Measurements from ENCODE around the gene CHRNB4. TPM values are rescaled to one million over a fixed set of nuclear protein-coding genes. Genes with fewer than 3 reads are reported as not detected.

Gene CHRNB4
- total RNA-seq, 4 donors from 2014 or later, result 0.21 to 0.69 TPM; not detected in 2

GRCh38 chr15:78679089-78679511 lies 38.1 kb upstream of the CHRNB4 start:
- H3K27ac ChIP-seq, result no peak overlapping the region
- H3K4me3 ChIP-seq, result no peak overlapping the region
- H3K4me1 ChIP-seq, result no peaks in the 10 kb centered on the region
- no peaks in the 10 kb centered on the region for H3K27me3 ChIP-seq
- H3K36me3 ChIP-seq, result no peaks in the 10 kb centered on the region
- TF ChIP-seq POLR2A (IDR thresholded peaks at IDR 0.05) (no peak), CTCF (IDR thresholded peaks at IDR 0.05) (no peak)
- H3K9me3 ChIP-seq, result no peaks in the 10 kb centered on the region
- DNase-seq, result no peak
- intact Hi-C loops (cut with DNase I; ENCODE audit: low total_unique reads), result no loop called here

- peaks cover 0 to 6% of the 10 kb centered on the region in 2 donors for H3K4me1 ChIP-seq
- no peaks in the 10 kb centered on the region for H3K36me3 ChIP-seq
- no peaks in the 10 kb centered on the region for H3K9me3 ChIP-seq
- H3K27me3 ChIP-seq, result no peaks in the 10 kb centered on the region
- intact Hi-C loops (cut with DNase I; ENCODE audit: low total_unique reads), result no loop called here
- TF ChIP-seq CTCF (IDR thresholded peaks at IDR 0.05), result no peak
- no peak for TF ChIP-seq POLR2A (IDR thresholded peaks at IDR 0.05)
- no peak for DNase-seq
- no peak overlapping the region for H3K27ac ChIP-seq
- H3K4me3 ChIP-seq, result no peak overlapping the region
Measured at GRCh38 chr15:78676424-78677110, 35.6 kb upstream of the CHRNB4 start.

- no peak for DNase-seq
- Histone ChIP-seq H3K27me3 (no peaks in the 10 kb centered on the region), H3K36me3 (no peaks in the 10 kb centered on the region), H3K27ac (no peak overlapping the region), H3K4me3 (no peak overlapping the region), H3K4me1 (peaks cover 0 to 6% of the 10 kb centered on the region in 2 donors), H3K9me3 (no peaks in the 10 kb centered on the region)
- TF ChIP-seq POLR2A (IDR thresholded peaks at IDR 0.05) (no peak), CTCF (IDR thresholded peaks at IDR 0.05) (no peak)
- intact Hi-C loops (cut with DNase I; ENCODE audit: low total_unique reads), result no loop called here
Measured at GRCh38 chr15:78675617-78676360, 34.8 kb upstream of the CHRNB4 start.

GRCh38 chr15:78675206-78675605 lies 34.2 kb upstream of the CHRNB4 start:
- Histone ChIP-seq H3K36me3 (no peaks in the 10 kb centered on the region), H3K27me3 (no peaks in the 10 kb centered on the region), H3K27ac (no peak overlapping the region), H3K4me3 (no peak overlapping the region), H3K4me1 (peaks cover 0 to 6% of the 10 kb centered on the region in 2 donors), H3K9me3 (no peaks in the 10 kb centered on the region)
- no peak for DNase-seq
- TF ChIP-seq POLR2A (IDR thresholded peaks at IDR 0.05), result no peak
- no peak for TF ChIP-seq CTCF (IDR thresholded peaks at IDR 0.05)
- intact Hi-C loops (cut with DNase I; ENCODE audit: low total_unique reads), result no loop called here

- DNase-seq, result no peak
- TF ChIP-seq POLR2A (IDR thresholded peaks at IDR 0.05) (no peak), CTCF (IDR thresholded peaks at IDR 0.05) (no peak)
- Histone ChIP-seq H3K27ac (no peak overlapping the region), H3K36me3 (no peaks in the 10 kb centered on the region), H3K27me3 (no peaks in the 10 kb centered on the region), H3K4me1 (peaks cover 0 to 6% of the 10 kb centered on the region in 2 donors), H3K4me3 (no peak overlapping the region), H3K9me3 (no peaks in the 10 kb centered on the region)
- intact Hi-C loops (cut with DNase I; ENCODE audit: low total_unique reads), result no loop called here
Measured at GRCh38 chr15:78673917-78674444, 33.0 kb upstream of the CHRNB4 start.
